Endothelial cell of umbilical vein (primary cell): ENCODE measurements around the gene CRIM1. TPM values are rescaled to one million over a fixed set of nuclear protein-coding genes. Genes with fewer than 3 reads are reported as not detected.

Experiments
- BruUV-seq: library from RNA; stranded (reverse); fragments of 400-500 nt; replicated peaks from 2 replicates; lab custom pipeline; 2021; lab: Mats Ljungman, UMichigan
- CTCF ChIA-PET: fragments of 300-600, 350-600 bp; sonication (Branson Sonifier 250); formaldehyde crosslinking; loops from one replicate; lab custom pipeline; 2021; ENCODE audit warnings: antibody characterized with exemption, inconsistent platforms; lab: Charles Lee
- POLR2A ChIA-PET: fragments of 300-600, 350-600 bp; sonication (Branson Sonifier 250); formaldehyde crosslinking; loops from one replicate; lab custom pipeline; 2021; ENCODE audit warnings: antibody characterized with exemption, inconsistent platforms; lab: Charles Lee
- DNase-seq: peaks from one replicate; pipeline ENCODE4 v3.0.0-alpha.2; 2011; ENCODE audit warnings: low read depth, low spot score
- FAIRE-seq: peaks from 2 replicates; lab custom pipeline; 2011; peaks lifted over from hg19 to GRCh38; lab: Jason Lieb, UNC
- H2AFZ ChIP-seq: 2 replicates; pipeline ENCODE4 v1.6.0; 2012; ENCODE audit warnings: low read depth, low read length, control low read depth, inconsistent platforms
- H3K27ac ChIP-seq: 2 replicates; pipeline ENCODE4 v1.5.1; 2011; ENCODE audit warnings: low read depth, mild to moderate bottlenecking, control low read depth, low read length, moderate library complexity; ENCODE audit not compliant: insufficient read depth
- H3K27me3 ChIP-seq, 2 experiments: 2 replicates each; pipeline versions ENCODE4 v1.6.0 to v1.6.1; 2011; ENCODE audit warnings: low read length in 2 of 2, mixed read lengths in 1 of 2; ENCODE audit not compliant: control insufficient read depth in 2 of 2, insufficient read depth in 2 of 2
- H3K36me3 ChIP-seq, 2 experiments: 2 replicates in 1 of 2; 3 replicates in 1 of 2; pipeline ENCODE4 v1.5.1; 2011; ENCODE audit warnings: low read length in 2 of 2, mild to moderate bottlenecking in 1 of 2, moderate library complexity in 1 of 2; ENCODE audit not compliant: control insufficient read depth in 2 of 2, insufficient read depth in 2 of 2; ENCODE audit errors: extremely low read depth in 1 of 2
- H3K4me1 ChIP-seq: 3 replicates; pipeline ENCODE4 v1.5.1; 2011; ENCODE audit warnings: mild to moderate bottlenecking, low read length; ENCODE audit not compliant: control insufficient read depth, insufficient read depth; ENCODE audit errors: extremely low read depth
- H3K4me2 ChIP-seq: 2 replicates; pipeline ENCODE4 v1.6.1; 2011; ENCODE audit warnings: low read length, control low read depth, mixed read lengths; ENCODE audit not compliant: insufficient read depth
- H3K4me3 ChIP-seq, 3 experiments: fragments of 200-600 bp in 1 of 3; sonication (generic), shearing (Covaris generic) in 1 of 3; replicated peaks in 1 of 3; 2 replicates each; pipeline ENCODE4 v1.5.1; 2011 to 2016; ENCODE audit warnings: control low read depth in 3 of 3, low read length in 3 of 3, mild to moderate bottlenecking in 2 of 3, inconsistent platforms in 1 of 3, low read depth in 1 of 3, moderate library complexity in 1 of 3; ENCODE audit not compliant: insufficient read depth in 1 of 3
- H3K79me2 ChIP-seq: 2 replicates; pipeline ENCODE4 v1.6.0; 2012; ENCODE audit warnings: low read length, inconsistent platforms; ENCODE audit not compliant: control insufficient read depth, insufficient read depth
- H3K9ac ChIP-seq: replicated peaks from 2 replicates; pipeline ENCODE3; 2011; ENCODE audit warnings: low read length, control low read depth; ENCODE audit not compliant: insufficient read depth; ENCODE audit errors: extremely low read depth
- H3K9me1 ChIP-seq: replicated peaks from 3 replicates; pipeline ENCODE4 v1.6.0; 2011; ENCODE audit warnings: mild to moderate bottlenecking, low read length; ENCODE audit not compliant: control insufficient read depth, insufficient read depth; ENCODE audit errors: extremely low read depth
- H3K9me3 ChIP-seq: replicated peaks from 2 replicates; pipeline ENCODE4 v1.5.1; 2012; ENCODE audit warnings: low read length, inconsistent platforms; ENCODE audit not compliant: control insufficient read depth, insufficient read depth
- H4K20me1 ChIP-seq: replicated peaks from 2 replicates; pipeline ENCODE3; 2011; ENCODE audit warnings: mild to moderate bottlenecking, low read length; ENCODE audit not compliant: control insufficient read depth, insufficient read depth; ENCODE audit errors: extremely low read depth
- EZH2 ChIP-seq: IDR thresholded peaks from 2 replicates; pipeline ENCODE4 v1.6.1; 2012; ENCODE audit warnings: borderline replicate concordance, low read depth, mild to moderate bottlenecking, moderate library complexity, low read length, inconsistent platforms; ENCODE audit not compliant: severe bottlenecking
- FOS ChIP-seq: IDR thresholded peaks from 2 replicates; pipeline ENCODE4 v1.6.1; 2011; ENCODE audit warnings: mild to moderate bottlenecking, low read length, moderate library complexity, borderline replicate concordance; ENCODE audit not compliant: insufficient read depth
- GATA2 ChIP-seq: IDR thresholded peaks from 2 replicates; pipeline ENCODE4 v1.7.0; 2011; ENCODE audit warnings: low read depth, mild to moderate bottlenecking, moderate library complexity, mixed read lengths, low read length; ENCODE audit not compliant: insufficient read length, insufficient read depth
- JUN ChIP-seq: IDR thresholded peaks from 2 replicates; pipeline ENCODE4 v1.6.1; 2011; ENCODE audit warnings: borderline replicate concordance, low read depth; ENCODE audit not compliant: insufficient read length, insufficient read depth
- MAX ChIP-seq: IDR thresholded peaks from 2 replicates; pipeline ENCODE4 v1.6.1; 2011; ENCODE audit not compliant: insufficient read depth, insufficient read length
- MYC ChIP-seq: IDR thresholded peaks from one replicate; pipeline ENCODE4 v1.6.1; 2011; ENCODE audit warnings: mild to moderate bottlenecking, low read depth, low read length
- POLR2A ChIP-seq: IDR thresholded peaks from 2 replicates; pipeline ENCODE4 v1.6.1; 2012; ENCODE audit warnings: low read depth, mild to moderate bottlenecking, control low read depth, low read length
- POLR2AphosphoS5 ChIP-seq: IDR thresholded peaks from 2 replicates; pipeline ENCODE4 v1.6.1; 2012; ENCODE audit warnings: low read depth, mild to moderate bottlenecking, control low read depth, low read length, moderate library complexity; ENCODE audit not compliant: insufficient read depth
- dilution Hi-C: fragments of 300-500 bp; cut with MboI; formaldehyde crosslinking; loops from one replicate; pipeline ENCODE4 v1.15.0; 2019; ENCODE audit warnings: low sequenced_read_pairs; ENCODE audit not compliant: extremely low pct_ligation_motif_present
- intact Hi-C: fragments of 100-400 bp; cut with micrococcal nuclease; formaldehyde crosslinking; loops from one replicate; pipeline ENCODE4 v1.10.0; 2022
- polyA plus RNA-seq, 4 experiments: library from polyadenylated mRNA; depleted of rRNA in 3 of 4; stranded (reverse) in 3 of 4; unstranded in 1 of 4; fragments of >200 nt; gene quantifications; 2 replicates each; pipeline versions ENCODE4 v1.2.1 to v1.2.3, GENCODE V29; 2011 to 2012; ENCODE audit warnings: missing spikeins in 1 of 4
- total RNA-seq: library from RNA; stranded (reverse); gene quantifications from 2 replicates; pipeline ENCODE4 v1.2.3, GENCODE V29; 2021

Gene CRIM1
- total and polyA plus RNA-seq, 2 donors (not counting 3 experiments of a cell fraction or from before 2014, with no cell fraction given): 422 to 649 TPM

- Histone ChIP-seq H3K36me3 (peaks cover 0 to 8% of the 10 kb centered on the region in 2 experiments), H3K9ac (peak overlapping the region; percentile 92), H3K4me2 (no peak overlapping the region), H2AFZ (no peak overlapping the region), H3K9me3 (no peaks in the 10 kb centered on the region), H3K27ac (peak overlapping the region; percentile 67), H3K9me1 (no peaks in the 10 kb centered on the region), H3K27me3 (no peaks in the 10 kb centered on the region), H3K79me2 (peaks cover 88% of the 10 kb centered on the region), H4K20me1 (peaks cover 7% of the 10 kb centered on the region), H3K4me1 (peaks cover 53% of the 10 kb centered on the region), H3K4me3 (peak overlapping the region; percentile 40 to 96 (median 85))
- no peak for TF ChIP-seq MAX
- TF ChIP-seq EZH2: no peak
- no peak for TF ChIP-seq JUN
- no peak for TF ChIP-seq FOS
- TF ChIP-seq GATA2: no peak
- peak; percentile 9 for TF ChIP-seq POLR2A
- TF ChIP-seq POLR2AphosphoS5: peak; percentile 58
- no peak for TF ChIP-seq MYC
- dilution Hi-C loops (no loop called here), intact Hi-C loops (no loop called here)
- DNase-seq (peak; percentile 23), FAIRE-seq (no peak)
- BruUV-seq: TSS peak; percentile 9
- ChIA-PET CTCF (interaction anchor here (0.7 to 3.8 kb wide), 6 partner anchors 7 to 308 kb away, joined by 3 to 27 read pairs (median 4); no protein-coding TSS in a partner anchor), POLR2A (interaction anchor here (0.8 to 3.3 kb wide), 11 partner anchors 8 to 212 kb away, joined by 3 to 17 read pairs (median 4); no protein-coding TSS in a partner anchor)
Observed at GRCh38 chr2:36356298-36356989, 866 bp downstream of the CRIM1 start.
